PC-9 (cell line): ENCODE data around the gene SLC6A3.

Source experiments
- EZH2 ChIP-seq: fragments of 200-600 bp; sonication (generic); IDR thresholded peaks from 2 replicates; pipeline ENCODE4 v1.8.0; 2017; ENCODE audit warnings: antibody characterized with exemption, low read depth
- TF ChIP-seq, protein P1 (sequence below): fragments of 200-600 bp; sonication (generic); conservative IDR thresholded peaks from 2 replicates; pipeline ENCODE4 v1.6.1; 2017; ENCODE audit warnings: mixed run types, antibody characterized with exemption, mild to moderate bottlenecking, moderate library complexity

DNA sequence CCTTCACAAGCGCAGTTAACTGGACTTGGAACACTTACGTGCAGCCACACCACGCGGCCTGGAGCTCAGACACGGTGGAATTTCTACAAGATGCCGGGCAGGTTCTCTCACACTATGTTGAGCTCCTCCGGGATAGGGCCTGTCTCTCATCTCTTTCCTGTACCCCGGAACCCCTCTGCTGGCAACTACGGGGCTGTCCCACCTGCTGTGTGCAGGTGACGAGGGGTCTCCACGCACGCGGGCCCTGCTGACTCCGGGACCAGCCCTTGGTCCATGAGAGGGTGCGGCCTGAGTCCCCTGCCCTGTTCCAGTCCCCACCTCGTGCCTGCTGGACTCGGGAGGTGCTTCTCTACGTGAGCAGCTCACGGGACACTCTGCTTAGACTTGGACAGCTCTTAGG, 40.1 kb downstream of the SLC6A3 start:
- TF ChIP-seq, protein P1, sequence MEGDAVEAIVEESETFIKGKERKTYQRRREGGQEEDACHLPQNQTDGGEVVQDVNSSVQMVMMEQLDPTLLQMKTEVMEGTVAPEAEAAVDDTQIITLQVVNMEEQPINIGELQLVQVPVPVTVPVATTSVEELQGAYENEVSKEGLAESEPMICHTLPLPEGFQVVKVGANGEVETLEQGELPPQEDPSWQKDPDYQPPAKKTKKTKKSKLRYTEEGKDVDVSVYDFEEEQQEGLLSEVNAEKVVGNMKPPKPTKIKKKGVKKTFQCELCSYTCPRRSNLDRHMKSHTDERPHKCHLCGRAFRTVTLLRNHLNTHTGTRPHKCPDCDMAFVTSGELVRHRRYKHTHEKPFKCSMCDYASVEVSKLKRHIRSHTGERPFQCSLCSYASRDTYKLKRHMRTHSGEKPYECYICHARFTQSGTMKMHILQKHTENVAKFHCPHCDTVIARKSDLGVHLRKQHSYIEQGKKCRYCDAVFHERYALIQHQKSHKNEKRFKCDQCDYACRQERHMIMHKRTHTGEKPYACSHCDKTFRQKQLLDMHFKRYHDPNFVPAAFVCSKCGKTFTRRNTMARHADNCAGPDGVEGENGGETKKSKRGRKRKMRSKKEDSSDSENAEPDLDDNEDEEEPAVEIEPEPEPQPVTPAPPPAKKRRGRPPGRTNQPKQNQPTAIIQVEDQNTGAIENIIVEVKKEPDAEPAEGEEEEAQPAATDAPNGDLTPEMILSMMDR: no peak
- no peak for TF ChIP-seq EZH2
